H9 (cell line): ENCODE measurements around the gene NBEA. TPM values are rescaled to one million over a fixed set of nuclear protein-coding genes. Genes with fewer than 3 reads are reported as not detected.

Experiments used
- DNase-seq: peaks from one replicate; pipeline ENCODE4 v3.0.0-alpha.2; 2017
- H2AFZ ChIP-seq: one replicate; pipeline ENCODE4 v1.6.1; 2013; ENCODE audit warnings: mild to moderate bottlenecking, low read length, control low read depth, moderate library complexity
- H2AK5ac ChIP-seq: 2 replicates; pipeline ENCODE4 v1.6.1; 2013; ENCODE audit warnings: low read length, control low read depth, mixed read lengths; ENCODE audit not compliant: insufficient read length
- H2BK120ac ChIP-seq: one replicate; pipeline ENCODE4 v1.6.1; 2013; ENCODE audit warnings: low read depth, mild to moderate bottlenecking, low read length, control low read depth, inconsistent platforms; ENCODE audit not compliant: poor library complexity, severe bottlenecking
- H2BK12ac ChIP-seq: 2 replicates; pipeline ENCODE4 v1.6.1; 2013; ENCODE audit warnings: low read length, control low read depth, mixed read lengths, low read depth; ENCODE audit not compliant: insufficient read length
- H2BK15ac ChIP-seq: 2 replicates; pipeline ENCODE4 v1.6.1; 2013; ENCODE audit warnings: low read depth, low read length, control low read depth
- H2BK20ac ChIP-seq: one replicate; pipeline ENCODE4 v1.6.1; 2013; ENCODE audit warnings: low read depth, mild to moderate bottlenecking, low read length, control low read depth, inconsistent platforms; ENCODE audit not compliant: poor library complexity, severe bottlenecking
- H2BK5ac ChIP-seq: 2 replicates; pipeline ENCODE4 v1.6.1; 2013; ENCODE audit warnings: low read length, control low read depth, mixed read lengths; ENCODE audit not compliant: insufficient read length
- H3K14ac ChIP-seq: 2 replicates; pipeline ENCODE4 v1.6.1; 2013; ENCODE audit warnings: low read length, control low read depth; ENCODE audit not compliant: insufficient read depth
- H3K18ac ChIP-seq: 2 replicates; pipeline ENCODE4 v1.6.1; 2013; ENCODE audit warnings: low read depth, mild to moderate bottlenecking, mixed read lengths, low read length, control low read depth; ENCODE audit not compliant: insufficient read length
- H3K23ac ChIP-seq: 2 replicates; pipeline ENCODE4 v1.6.1; 2013; ENCODE audit warnings: low read length, control low read depth, mixed read lengths, low read depth; ENCODE audit not compliant: insufficient read length
- H3K23me2 ChIP-seq: 2 replicates; pipeline ENCODE4 v1.6.1; 2013; ENCODE audit warnings: low read depth, mild to moderate bottlenecking, mixed read lengths, low read length, control low read depth; ENCODE audit not compliant: insufficient read length, poor library complexity, severe bottlenecking
- H3K27ac ChIP-seq: 2 replicates; pipeline ENCODE4 v1.5.1; 2013; ENCODE audit warnings: low read length, control low read depth, mixed read lengths, low read depth; ENCODE audit not compliant: insufficient read length
- H3K27me3 ChIP-seq: 2 replicates; pipeline ENCODE4 v1.6.1; 2013; ENCODE audit warnings: low read length, control low read depth, inconsistent platforms; ENCODE audit not compliant: insufficient read depth
- H3K4ac ChIP-seq: 2 replicates; pipeline ENCODE4 v1.6.1; 2013; ENCODE audit warnings: low read depth, mild to moderate bottlenecking, control low read depth, inconsistent platforms, low read length, moderate library complexity
- H3K4me1 ChIP-seq: 2 replicates; pipeline ENCODE4 v1.6.1; 2013; ENCODE audit warnings: low read length, control low read depth, inconsistent platforms; ENCODE audit not compliant: insufficient read depth
- H3K4me2 ChIP-seq: 2 replicates; pipeline ENCODE4 v1.6.1; 2013; ENCODE audit warnings: low read length, control low read depth, mixed read lengths; ENCODE audit not compliant: insufficient read length, insufficient read depth
- H3K56ac ChIP-seq: 2 replicates; pipeline ENCODE4 v1.6.1; 2013; ENCODE audit warnings: low read depth, mild to moderate bottlenecking, mixed read lengths, low read length, control low read depth; ENCODE audit not compliant: insufficient read length
- H3K79me1 ChIP-seq: 2 replicates; pipeline ENCODE4 v1.6.1; 2013; ENCODE audit warnings: low read depth, mild to moderate bottlenecking, moderate library complexity, low read length, control low read depth, inconsistent platforms; ENCODE audit not compliant: insufficient read depth, poor library complexity, severe bottlenecking
- H3K79me2 ChIP-seq: 2 replicates; pipeline ENCODE4 v1.6.1; 2013; ENCODE audit warnings: low read length, control low read depth, inconsistent platforms; ENCODE audit not compliant: insufficient read depth
- H3K9ac ChIP-seq: 2 replicates; pipeline ENCODE4 v1.6.1; 2013; ENCODE audit warnings: low read length, control low read depth, mixed read lengths; ENCODE audit not compliant: insufficient read length; ENCODE audit errors: extremely low read depth
- H3K9me3 ChIP-seq: one replicate; pipeline ENCODE4 v1.6.1; 2013; ENCODE audit warnings: low read depth, low read length, inconsistent platforms; ENCODE audit not compliant: control insufficient read depth
- H3T11ph ChIP-seq: one replicate; pipeline ENCODE4 v1.6.1; 2013; ENCODE audit warnings: mild to moderate bottlenecking, low read length, control low read depth, inconsistent platforms
- H4K20me1 ChIP-seq: one replicate; pipeline ENCODE4 v1.6.1; 2013; ENCODE audit not compliant: control insufficient read depth, insufficient read length, insufficient read depth
- H4K5ac ChIP-seq: 2 replicates; pipeline ENCODE4 v1.6.1; 2013; ENCODE audit warnings: low read depth, mild to moderate bottlenecking, mixed read lengths, low read length, control low read depth; ENCODE audit not compliant: insufficient read length
- H4K8ac ChIP-seq: replicated peaks from 2 replicates; pipeline ENCODE4 v1.6.1; 2013; ENCODE audit warnings: low read length, control low read depth, mixed read lengths, low read depth; ENCODE audit not compliant: insufficient read length
- H4K91ac ChIP-seq: 2 replicates; pipeline ENCODE4 v1.6.1; 2013; ENCODE audit warnings: low read depth, mild to moderate bottlenecking, moderate library complexity, mixed read lengths, low read length, control low read depth; ENCODE audit not compliant: insufficient read length
- H3K27ac Mint-ChIP-seq, 3 experiments: 2 replicates in 2 of 3; 3 replicates in 1 of 3; pipeline ENCODE4 v1.8.0; 2020 to 2021; ENCODE audit warnings: mixed read lengths in 3 of 3, mild to moderate bottlenecking in 1 of 3, moderate library complexity in 1 of 3
- H3K27me3 Mint-ChIP-seq: 2 replicates; pipeline ENCODE4 v1.8.0; 2021; ENCODE audit warnings: low read depth, mild to moderate bottlenecking, moderate library complexity, mixed read lengths
- H3K36me3 Mint-ChIP-seq, 3 experiments: 2 replicates in 2 of 3; 3 replicates in 1 of 3; pipeline ENCODE4 v1.8.0; 2020 to 2021; ENCODE audit warnings: low read depth in 3 of 3, mixed read lengths in 3 of 3; ENCODE audit not compliant: insufficient read depth in 1 of 3
- H3K4me1 Mint-ChIP-seq, 2 experiments: 2 replicates each; pipeline ENCODE4 v1.8.0; 2020; ENCODE audit warnings: mixed read lengths in 2 of 2
- H3K4me3 Mint-ChIP-seq, 2 experiments: 2 replicates in 1 of 2; 3 replicates in 1 of 2; pipeline ENCODE4 v1.8.0; 2020 to 2021; ENCODE audit warnings: mild to moderate bottlenecking in 2 of 2, mixed read lengths in 2 of 2, moderate library complexity in 1 of 2
- H3K9me3 Mint-ChIP-seq, 2 experiments: 2 replicates in 1 of 2; 3 replicates in 1 of 2; pipeline ENCODE4 v1.8.0; 2020; ENCODE audit warnings: mild to moderate bottlenecking in 2 of 2, mixed read lengths in 2 of 2, moderate library complexity in 1 of 2
- WGBS: extraction: QIAGEN DNeasy Blood & Tissue Kit; methylation state at CpG from one replicate; pipeline ENCODE4 v1.1.7; 2013; ENCODE audit warnings: missing lambda C conversion rate, low lambda C conversion rate, mixed read lengths; ENCODE audit not compliant: insufficient read length; ENCODE audit errors: extremely low coverage; 5-methylcytosine and 5-hydroxymethylcytosine counted together
- total RNA-seq: library from RNA; stranded (reverse); gene quantifications from 2 replicates; pipeline ENCODE4 v1.2.1, GENCODE V29; 2021
- TF ChIP-seq, protein P1 (sequence below): fragments of 200-600 bp; sonication (generic); conservative IDR thresholded peaks from 3 replicates; pipeline ENCODE4 v1.8.0; 2021; ENCODE audit warnings: antibody characterized with exemption, mild to moderate bottlenecking

The NBEA gene
- total RNA-seq, 1 experiment from 2014 or later = 17.3 TPM

DNA sequence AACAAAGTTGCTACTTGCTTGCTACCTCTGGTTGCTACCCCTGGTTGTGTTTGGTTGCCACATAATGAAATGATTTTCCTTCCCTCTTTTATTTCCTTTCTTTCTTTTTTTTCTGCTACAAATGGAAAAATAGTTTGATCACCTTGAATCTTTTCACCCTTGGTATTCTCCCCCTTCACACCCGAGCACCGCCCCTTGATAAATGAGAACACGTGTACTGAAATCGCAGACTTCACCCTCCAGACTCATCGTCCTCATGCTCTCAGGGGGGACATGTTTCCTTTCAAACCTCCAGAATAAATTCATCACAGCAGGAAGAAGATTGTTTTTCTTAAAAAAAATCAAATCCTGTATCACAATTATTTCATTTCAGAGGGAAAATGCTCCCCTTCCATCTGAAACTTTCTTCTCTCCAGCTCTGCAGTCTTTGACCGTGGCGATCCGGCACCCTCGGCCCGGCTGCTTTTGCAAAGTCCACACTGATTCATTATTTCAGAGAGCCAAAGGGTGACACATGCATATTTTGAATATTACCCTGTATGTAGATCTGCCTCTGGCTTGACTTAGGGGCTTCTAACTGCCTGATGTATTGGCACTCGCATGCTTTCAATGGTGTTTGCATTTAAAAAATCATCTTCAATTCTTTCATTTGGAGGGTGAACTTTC lies 757.0 kb downstream of the NBEA start:
- H3K79me2 ChIP-seq = no peaks in the 10 kb centered on the region
- no peaks in the 10 kb centered on the region for H4K20me1 ChIP-seq
- H2BK12ac ChIP-seq = no peak overlapping the region
- no peak overlapping the region for H3T11ph ChIP-seq
- no peak overlapping the region for H3K18ac ChIP-seq
- H4K91ac ChIP-seq = no peak overlapping the region
- no peak overlapping the region for H3K23ac ChIP-seq
- Mint-ChIP-seq H3K27ac (0 out of 7 replicates have a peak overlapping the region, but pooled peaks of 1 of the 3 experiments have one; percentile 1), H3K36me3 (no peaks in the 10 kb centered on the region), H3K4me1 (peaks cover 23 to 33% of the 10 kb centered on the region in 2 experiments), H3K27me3 (no peaks in the 10 kb centered on the region), H3K9me3 (no peaks in the 10 kb centered on the region), H3K4me3 (no peak overlapping the region)
- no peak overlapping the region for H2BK5ac ChIP-seq
- H2BK120ac ChIP-seq = no peak overlapping the region
- no peak overlapping the region for H2BK15ac ChIP-seq
- H3K4me1 ChIP-seq = peaks cover 6% of the 10 kb centered on the region; the same call in 1 of the 2 replicates
- H3K9ac ChIP-seq = no peak overlapping the region
- H2AK5ac ChIP-seq = no peak overlapping the region
- H3K23me2 ChIP-seq = no peaks in the 10 kb centered on the region
- H2AFZ ChIP-seq = no peak overlapping the region
- H3K79me1 ChIP-seq = no peaks in the 10 kb centered on the region
- H3K4me2 ChIP-seq = no peak overlapping the region
- H3K27ac ChIP-seq = no peak overlapping the region
- no peaks in the 10 kb centered on the region for H3K27me3 ChIP-seq
- no peak overlapping the region for H3K4ac ChIP-seq
- H3K14ac ChIP-seq = no peak overlapping the region
- H4K8ac ChIP-seq = no peak overlapping the region
- H2BK20ac ChIP-seq = no peak overlapping the region
- no CpG with 5 or more reads among the region's 11 CpGs for WGBS
- no peaks in the 10 kb centered on the region for H3K9me3 ChIP-seq
- no peak overlapping the region for H4K5ac ChIP-seq
- TF ChIP-seq, protein P1, sequence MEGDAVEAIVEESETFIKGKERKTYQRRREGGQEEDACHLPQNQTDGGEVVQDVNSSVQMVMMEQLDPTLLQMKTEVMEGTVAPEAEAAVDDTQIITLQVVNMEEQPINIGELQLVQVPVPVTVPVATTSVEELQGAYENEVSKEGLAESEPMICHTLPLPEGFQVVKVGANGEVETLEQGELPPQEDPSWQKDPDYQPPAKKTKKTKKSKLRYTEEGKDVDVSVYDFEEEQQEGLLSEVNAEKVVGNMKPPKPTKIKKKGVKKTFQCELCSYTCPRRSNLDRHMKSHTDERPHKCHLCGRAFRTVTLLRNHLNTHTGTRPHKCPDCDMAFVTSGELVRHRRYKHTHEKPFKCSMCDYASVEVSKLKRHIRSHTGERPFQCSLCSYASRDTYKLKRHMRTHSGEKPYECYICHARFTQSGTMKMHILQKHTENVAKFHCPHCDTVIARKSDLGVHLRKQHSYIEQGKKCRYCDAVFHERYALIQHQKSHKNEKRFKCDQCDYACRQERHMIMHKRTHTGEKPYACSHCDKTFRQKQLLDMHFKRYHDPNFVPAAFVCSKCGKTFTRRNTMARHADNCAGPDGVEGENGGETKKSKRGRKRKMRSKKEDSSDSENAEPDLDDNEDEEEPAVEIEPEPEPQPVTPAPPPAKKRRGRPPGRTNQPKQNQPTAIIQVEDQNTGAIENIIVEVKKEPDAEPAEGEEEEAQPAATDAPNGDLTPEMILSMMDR = no peak
- no peak for DNase-seq
- H3K56ac ChIP-seq = peak overlapping the region; percentile 33
